SK-N-SH (cell line): ENCODE results near the gene TMLHE. TPM values are rescaled to one million over a fixed set of nuclear protein-coding genes. Genes with fewer than 3 reads are reported as not detected.

Experiments
- CTCF ChIA-PET: fragments of 300-600, 350-600 bp; formaldehyde crosslinking; extraction: SDS; loops from one replicate; lab custom pipeline; 2021; lab: Yijun Ruan, JAX
- POLR2A ChIA-PET: fragments of 350-600 bp; sonication (Branson Sonifier 250); formaldehyde crosslinking; extraction: SDS; loops from one replicate; lab custom pipeline; 2020; ENCODE audit warnings: antibody characterized with exemption, inconsistent platforms; lab: Yijun Ruan, JAX
- DNase-seq: peaks from one replicate; pipeline ENCODE4 v3.0.0; 2012
- H2AFZ ChIP-seq: fragments of 200-600 bp; sonication (generic); 2 replicates; pipeline ENCODE4 v1.8.1; 2016; ENCODE audit warnings: antibody characterized with exemption, mild to moderate bottlenecking, low read depth
- H3F3A ChIP-seq: fragments of 200-600 bp; sonication (generic); replicated peaks from 2 replicates; pipeline ENCODE3; 2016; ENCODE audit warnings: antibody characterized with exemption, mild to moderate bottlenecking; ENCODE audit not compliant: insufficient read depth
- H3K27ac ChIP-seq, 2 experiments: fragments of 200-500 bp in 1 of 2; fragments of 200-600 bp in 1 of 2; sonication (Bioruptor generic) in 1 of 2; sonication (generic), shearing (Covaris generic) in 1 of 2; 2 replicates each; pipeline versions ENCODE4 v1.5.1 to v1.6.1; 2014 to 2016; ENCODE audit warnings: low read depth in 2 of 2, inconsistent platforms in 1 of 2, low read length in 1 of 2, mild to moderate bottlenecking in 1 of 2, mixed read lengths in 1 of 2
- H3K27me3 ChIP-seq: fragments of 200-600 bp; sonication (generic), shearing (Covaris generic); 2 replicates; pipeline ENCODE4 v1.6.1; 2016; ENCODE audit warnings: mixed run types; ENCODE audit not compliant: insufficient read depth
- H3K36me3 ChIP-seq, 2 experiments: fragments of 200-500 bp in 1 of 2; fragments of 200-600 bp in 1 of 2; sonication (Bioruptor generic) in 1 of 2; sonication (generic) in 1 of 2; replicated peaks in 1 of 2; 2 replicates each; pipeline versions ENCODE3 to v1.5.1; 2014 to 2016; ENCODE audit warnings: low read length in 1 of 2, mild to moderate bottlenecking in 1 of 2; ENCODE audit not compliant: insufficient read depth in 2 of 2, control insufficient read depth in 1 of 2
- H3K4me1 ChIP-seq, 2 experiments: fragments of 200-500 bp in 1 of 2; fragments of 200-600 bp in 1 of 2; sonication (Bioruptor generic) in 1 of 2; sonication (generic), shearing (Covaris generic) in 1 of 2; 2 replicates each; pipeline versions ENCODE4 v1.5.1 to v1.6.1; 2014 to 2016; ENCODE audit warnings: low read depth in 1 of 2, low read length in 1 of 2, mixed run types in 1 of 2; ENCODE audit not compliant: insufficient read depth in 2 of 2, control insufficient read depth in 1 of 2
- H3K4me2 ChIP-seq: fragments of 200-600 bp; sonication (generic), shearing (Covaris generic); 2 replicates; pipeline ENCODE4 v1.6.1; 2017; ENCODE audit warnings: mixed run types
- H3K4me3 ChIP-seq, 2 experiments: fragments of 200-500 bp in 1 of 2; fragments of 200-600 bp in 1 of 2; sonication (Bioruptor generic) in 1 of 2; sonication (generic), shearing (Covaris generic) in 1 of 2; 2 replicates each; pipeline versions ENCODE4 v1.5.1 to v1.8.1; 2014 to 2016; ENCODE audit warnings: low read depth in 2 of 2, inconsistent platforms in 1 of 2, low read length in 1 of 2, mild to moderate bottlenecking in 1 of 2, mixed read lengths in 1 of 2, moderate library complexity in 1 of 2
- H3K79me2 ChIP-seq: fragments of 200-600 bp; sonication (generic); 2 replicates; pipeline ENCODE4 v1.8.1; 2017; ENCODE audit warnings: mild to moderate bottlenecking; ENCODE audit not compliant: insufficient read depth
- H3K9ac ChIP-seq: fragments of 200-600 bp; sonication (generic); 2 replicates; pipeline ENCODE4 v1.6.1; 2017; ENCODE audit warnings: mixed run types
- H3K9me2 ChIP-seq: fragments of 200-600 bp; sonication (generic); 2 replicates; pipeline ENCODE4 v1.6.1; 2017; ENCODE audit warnings: mixed run types
- H3K9me3 ChIP-seq: fragments of 200-600 bp; sonication (generic); 2 replicates; pipeline ENCODE4 v1.6.1; 2017; ENCODE audit warnings: mixed run types, mild to moderate bottlenecking, moderate library complexity
- H4K20me1 ChIP-seq: fragments of 200-600 bp; sonication (generic); 2 replicates; pipeline ENCODE4 v1.6.1; 2017; ENCODE audit warnings: mild to moderate bottlenecking, mixed run types; ENCODE audit not compliant: insufficient read depth
- EP300 ChIP-seq, 2 experiments: IDR thresholded peaks; 2 replicates each; pipeline versions ENCODE4 v1.4.0 to v1.6.1; 2012; ENCODE audit warnings: borderline replicate concordance in 1 of 2, low read depth in 1 of 2, low read length in 1 of 2
- FOSL2 ChIP-seq: IDR thresholded peaks from 2 replicates; pipeline ENCODE4 v1.4.0; 2012; ENCODE audit warnings: low read depth, mild to moderate bottlenecking, moderate library complexity, borderline replicate concordance
- GATA2 ChIP-seq: sonication (generic); formaldehyde crosslinking; IDR thresholded peaks from 2 replicates; pipeline ENCODE4 v1.5.0; 2020; ENCODE audit warnings: mild to moderate bottlenecking, missing genetic modification reagents
- NFIC ChIP-seq: IDR thresholded peaks from 2 replicates; pipeline ENCODE4 v1.4.0; 2012; ENCODE audit warnings: borderline replicate concordance
- PBX3 ChIP-seq: IDR thresholded peaks from 2 replicates; pipeline ENCODE4; 2012
- POLR2AphosphoS5 ChIP-seq: IDR thresholded peaks from 2 replicates; pipeline ENCODE4 v1.6.1; 2012; ENCODE audit warnings: low read depth, low read length
- RCOR1 ChIP-seq: fragments of 150-350 bp; IDR thresholded peaks from 2 replicates; pipeline ENCODE4 v1.6.1; 2017; ENCODE audit warnings: antibody characterized with exemption, low read length
- RFX5 ChIP-seq: IDR thresholded peaks from 2 replicates; pipeline ENCODE4 v1.6.1; 2012; ENCODE audit warnings: mild to moderate bottlenecking, improper control_type of control experiment, low read length
- RXRA ChIP-seq: IDR thresholded peaks from 2 replicates; pipeline ENCODE4 v1.4.0; 2012; ENCODE audit warnings: low read depth, mild to moderate bottlenecking, borderline replicate concordance
- TEAD4 ChIP-seq: IDR thresholded peaks from 2 replicates; pipeline ENCODE4 v1.4.0; 2012; ENCODE audit warnings: mild to moderate bottlenecking, borderline replicate concordance; ENCODE audit not compliant: insufficient read depth
- USF1 ChIP-seq: IDR thresholded peaks from 2 replicates; pipeline ENCODE4 v1.4.0; 2012; ENCODE audit warnings: low read depth, borderline replicate concordance
- USF2 ChIP-seq: fragments of 150-350 bp; IDR thresholded peaks from 2 replicates; pipeline ENCODE4 v1.6.1; 2017; ENCODE audit warnings: antibody characterized with exemption, low read length, low read depth, borderline replicate concordance
- YY1 ChIP-seq: IDR thresholded peaks from 2 replicates; pipeline ENCODE4 v1.4.0; 2012; ENCODE audit warnings: low read depth, mild to moderate bottlenecking
- WGBS: methylation state at CpG from one replicate; pipeline ENCODE4 v1.1.6; 2017; ENCODE audit warnings: low lambda C conversion rate; 5-methylcytosine and 5-hydroxymethylcytosine counted together
- polyA plus RNA-seq, 3 experiments: library from polyadenylated mRNA; depleted of rRNA; stranded (reverse); fragments of >200 nt; gene quantifications; 2 replicates each; pipeline ENCODE4 v1.2.3, GENCODE V29; 2012

The TMLHE gene
- polyA plus RNA-seq, 1 of the 3 experiments (the other 2 are of a cell fraction), result 11.3 TPM

GRCh38 chrX:155615938-155616337, 3.2 kb upstream of the TMLHE start:
- Histone ChIP-seq H3K27me3 (no peaks in the 10 kb centered on the region), H3K4me2 (no peak overlapping the region)
- TF ChIP-seq PBX3 (no peak), GATA2 (no peak), RCOR1 (no peak), USF1 (no peak), RFX5 (no peak), USF2 (no peak)
- TF ChIP-seq, all 33 proteins: peak for 0
- H3K9me3 ChIP-seq, result no peaks in the 10 kb centered on the region
- ChIA-PET POLR2A (no interaction called here), CTCF (no interaction called here)
- H4K20me1 ChIP-seq, result no peaks in the 10 kb centered on the region
- no peaks in the 10 kb centered on the region for H3F3A ChIP-seq
- no peaks in the 10 kb centered on the region for H3K9me2 ChIP-seq
- H2AFZ ChIP-seq, result no peak overlapping the region
- H3K27ac ChIP-seq, result no peak overlapping the region
- H3K4me1 ChIP-seq, result peaks cover 0 to 3% of the 10 kb centered on the region in 2 experiments; a peak in 2 of 4 replicates
- peaks cover 10% of the 10 kb centered on the region; the same call in 1 of the 2 replicates for H3K79me2 ChIP-seq
- 48% methylated on average over 4 of the region's 4 CpGs for WGBS
- H3K9ac ChIP-seq, result no peak overlapping the region
- no peak overlapping the region for H3K4me3 ChIP-seq
- DNase-seq, result no peak
- no peaks in the 10 kb centered on the region for H3K36me3 ChIP-seq

- H3K27ac ChIP-seq, result no peak overlapping the region
- CTCF ChIA-PET, result no interaction called here
- no peaks in the 10 kb centered on the region; the same call in 1 of the 2 replicates for H3K9me3 ChIP-seq
- H4K20me1 ChIP-seq, result no peaks in the 10 kb centered on the region
- H3K4me1 ChIP-seq, result peaks cover 0 to 3% of the 10 kb centered on the region in 2 experiments; a peak in 2 of 4 replicates
- no peak overlapping the region for H3K9ac ChIP-seq
- no peaks in the 10 kb centered on the region for H3K9me2 ChIP-seq
- no peak for DNase-seq
- TF ChIP-seq YY1, result no peak
- TF ChIP-seq EP300 (IDR thresholded peaks at IDR 0.05; ENCODE audit: borderline replicate concordance in 1 of 2, low read depth in 1 of 2, low read length in 1 of 2), result no peak
- TF ChIP-seq RXRA, result no peak
- TF ChIP-seq FOSL2, result no peak
- no peak for TF ChIP-seq TEAD4
- no peak for TF ChIP-seq POLR2AphosphoS5
- TF ChIP-seq NFIC, result no peak
- TF ChIP-seq, all 33 proteins: peak for 0
- Histone ChIP-seq H3F3A (no peaks in the 10 kb centered on the region), H3K79me2 (peaks cover 20% of the 10 kb centered on the region; the same call in 1 of the 2 replicates), H3K36me3 (peaks cover 0 to 2% of the 10 kb centered on the region in 2 experiments), H3K27me3 (no peaks in the 10 kb centered on the region), H2AFZ (no peak overlapping the region), H3K4me2 (no peak overlapping the region), H3K4me3 (no peak overlapping the region)
- POLR2A ChIA-PET, result no interaction called here
Observed at GRCh38 chrX:155613927-155614559, 1.3 kb upstream of the TMLHE start.
